D721Med (cell line): ENCODE results near the gene DPH3.

Source experiments
- DNase-seq: peaks from one replicate; pipeline ENCODE4 v3.0.0; 2011; ENCODE audit warnings: low spot score; ENCODE audit not compliant: insufficient read length
- FAIRE-seq: peaks from 2 replicates; lab custom pipeline; 2011; peaks lifted over from hg19 to GRCh38; lab: Jason Lieb, UNC
- CTCF ChIP-seq: IDR thresholded peaks from 2 replicates; pipeline ENCODE4 v1.5.1; 2012; ENCODE audit warnings: mild to moderate bottlenecking, control low read depth; ENCODE audit not compliant: insufficient read depth; ENCODE audit errors: missing control alignments

The DPH3 gene

GRCh38 chr3:16236030-16236639 is 28.6 kb downstream of the DPH3 start:
- FAIRE-seq (no peak), DNase-seq (no peak)
- no peak for TF ChIP-seq CTCF

GRCh38 chr3:16234281-16234680 is 30.5 kb downstream of the DPH3 start:
- FAIRE-seq (no peak), DNase-seq (no peak)
- TF ChIP-seq CTCF, result no peak

- no peak for FAIRE-seq
- no peak for DNase-seq
- no peak for TF ChIP-seq CTCF
Measured at GRCh38 chr3:16233806-16234205, 30.9 kb downstream of the DPH3 start.

- TF ChIP-seq CTCF, result no peak
- no peak for FAIRE-seq
- DNase-seq, result no peak
Measured at GRCh38 chr3:16231983-16232382, 32.8 kb downstream of the DPH3 start.

GRCh38 chr3:16229681-16230080 is 35.1 kb downstream of the DPH3 start:
- no peak for DNase-seq
- TF ChIP-seq CTCF, result no peak
- FAIRE-seq, result no peak

- no peak for TF ChIP-seq CTCF
- no peak for DNase-seq
- FAIRE-seq, result no peak
Measured at GRCh38 chr3:16227566-16227965, 37.2 kb downstream of the DPH3 start.

GRCh38 chr3:16224325-16224724 is 40.4 kb downstream of the DPH3 start:
- no peak for FAIRE-seq
- DNase-seq, result no peak
- no peak for TF ChIP-seq CTCF
